Keratinocyte (primary cell): Measurements from ENCODE around the gene TMEM26. TPM values are rescaled to one million over a fixed set of nuclear protein-coding genes. Genes with fewer than 3 reads are reported as not detected.

Experiments used
- DNase-seq: peaks from one replicate; pipeline ENCODE4 v3.0.0-alpha.2; 2011; ENCODE audit warnings: low read depth, missing footprints, low spot score
- FAIRE-seq: peaks from 2 replicates; lab custom pipeline; 2011; peaks lifted over from hg19 to GRCh38; lab: Jason Lieb, UNC
- H2AFZ ChIP-seq: 2 replicates; pipeline ENCODE4 v1.6.0; 2012; ENCODE audit warnings: low read length, control low read depth, inconsistent platforms; ENCODE audit not compliant: control insufficient read depth
- H3K27ac ChIP-seq: 2 replicates; pipeline ENCODE4 v1.5.1; 2011; ENCODE audit warnings: low read length; ENCODE audit not compliant: control insufficient read depth, insufficient read depth
- H3K27me3 ChIP-seq: 3 replicates; pipeline ENCODE4 v1.6.0; 2011; ENCODE audit warnings: low read length; ENCODE audit not compliant: control insufficient read depth, insufficient read depth; ENCODE audit errors: extremely low read depth
- H3K36me3 ChIP-seq, 2 experiments: 2 replicates in 1 of 2; 3 replicates in 1 of 2; pipeline ENCODE4 v1.5.1; 2011; ENCODE audit warnings: low read length in 2 of 2, mild to moderate bottlenecking in 1 of 2; ENCODE audit not compliant: control insufficient read depth in 2 of 2, insufficient read depth in 2 of 2; ENCODE audit errors: extremely low read depth in 1 of 2
- H3K4me1 ChIP-seq: 3 replicates; pipeline ENCODE4 v1.5.1; 2011; ENCODE audit warnings: low read length; ENCODE audit not compliant: control insufficient read depth, insufficient read depth; ENCODE audit errors: extremely low read depth
- H3K4me2 ChIP-seq: 3 replicates; pipeline ENCODE4 v1.6.0; 2011; ENCODE audit warnings: low read depth, low read length; ENCODE audit not compliant: control insufficient read depth, insufficient read depth; ENCODE audit errors: extremely low read depth
- H3K4me3 ChIP-seq, 3 experiments: fragments of 200-600 bp in 1 of 3; sonication (generic) in 1 of 3; 2 replicates in 2 of 3; 3 replicates in 1 of 3; pipeline ENCODE4 v1.5.1; 2011 to 2016; ENCODE audit warnings: low read length in 3 of 3, mild to moderate bottlenecking in 3 of 3, control low read depth in 2 of 3, inconsistent platforms in 1 of 3, low read depth in 1 of 3, mixed read lengths in 1 of 3, mixed run types in 1 of 3, moderate library complexity in 1 of 3; ENCODE audit not compliant: control insufficient read depth in 2 of 3, insufficient read depth in 2 of 3; ENCODE audit errors: extremely low read depth in 1 of 3
- H3K79me2 ChIP-seq: 2 replicates; pipeline ENCODE4 v1.6.0; 2012; ENCODE audit warnings: low read length; ENCODE audit not compliant: control insufficient read depth, insufficient read depth
- H3K9ac ChIP-seq: 3 replicates; pipeline ENCODE4 v1.6.0; 2011; ENCODE audit warnings: low read length; ENCODE audit not compliant: control insufficient read depth, insufficient read depth; ENCODE audit errors: extremely low read depth
- H3K9me1 ChIP-seq: 3 replicates; pipeline ENCODE4 v1.6.0; 2011; ENCODE audit warnings: low read length; ENCODE audit not compliant: control insufficient read depth, insufficient read depth; ENCODE audit errors: extremely low read depth
- H3K9me3 ChIP-seq: 2 replicates; pipeline ENCODE4 v1.5.1; 2012; ENCODE audit warnings: low read depth, low read length; ENCODE audit not compliant: control insufficient read depth
- H4K20me1 ChIP-seq: 3 replicates; pipeline ENCODE4 v1.6.0; 2011; ENCODE audit warnings: low read length; ENCODE audit not compliant: control insufficient read depth, insufficient read depth; ENCODE audit errors: extremely low read depth
- EZH2 ChIP-seq: IDR thresholded peaks from one replicate; pipeline ENCODE4 v1.6.1; 2012; ENCODE audit warnings: inconsistent platforms, mild to moderate bottlenecking, low read length, moderate library complexity
- dilution Hi-C: fragments of 300-500 bp; cut with MboI; formaldehyde crosslinking; loops from one replicate; pipeline ENCODE4 v1.7.0; 2020; ENCODE audit warnings: low sequenced_read_pairs; ENCODE audit not compliant: extremely low pct_ligation_motif_present
- polyA plus RNA-seq, 5 experiments: library from polyadenylated mRNA; depleted of rRNA in 3 of 5; stranded (reverse) in 3 of 5; stranded (forward) in 1 of 5; unstranded in 1 of 5; fragments of >200 nt; gene quantifications; 1 replicate in 1 of 5; 2 replicates in 3 of 5; 3 replicates in 1 of 5; pipeline versions ENCODE4 v1.2.1 to v1.2.3, GENCODE V29; 2011 to 2012; ENCODE audit warnings: missing spikeins in 2 of 5, low read depth in 1 of 5, low replicate concordance in 1 of 5
- TF ChIP-seq, protein P1 (sequence below), 3 experiments: IDR thresholded peaks in 1 of 3; conservative IDR thresholded peaks in 1 of 3; optimal IDR thresholded peaks in 1 of 3; 2 replicates in 2 of 3; 3 replicates in 1 of 3; pipeline versions ENCODE3 to v1.5.1; 2011; ENCODE audit warnings: low read length in 3 of 3, mild to moderate bottlenecking in 3 of 3, moderate library complexity in 2 of 3, control low read depth in 1 of 3, inconsistent platforms in 1 of 3; ENCODE audit not compliant: insufficient read depth in 2 of 3; ENCODE audit errors: extremely low read depth in 1 of 3

TMEM26 gene
- polyA plus RNA-seq, 1 donor (not counting 4 experiments of a cell fraction or from before 2014, with no cell fraction given), result not detected

DNA sequence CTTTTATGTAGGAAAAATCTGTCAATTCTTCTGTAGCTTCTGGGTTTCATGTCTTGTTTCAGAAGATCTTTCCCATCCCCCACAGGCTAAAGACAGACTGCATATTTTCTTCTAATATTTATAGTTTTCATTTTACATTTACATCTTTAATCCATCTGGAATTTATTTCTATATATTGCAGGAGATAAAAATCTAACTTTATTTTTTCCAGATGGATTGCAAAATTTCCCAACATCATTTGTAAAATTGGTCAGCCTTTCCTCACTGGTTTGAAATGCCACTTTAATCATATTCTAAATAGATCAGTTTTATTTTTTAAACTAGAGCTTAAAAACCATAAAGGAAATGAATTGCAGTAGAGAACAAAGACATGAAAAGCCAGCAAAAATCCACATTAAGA, 46.9 kb downstream of the TMEM26 start:
- Histone ChIP-seq H2AFZ (no peak overlapping the region), H3K9me3 (no peaks in the 10 kb centered on the region), H3K27me3 (no peaks in the 10 kb centered on the region), H3K4me3 (no peak overlapping the region), H3K4me1 (no peaks in the 10 kb centered on the region), H3K27ac (no peak overlapping the region), H3K4me2 (no peak overlapping the region), H3K9me1 (no peaks in the 10 kb centered on the region), H3K79me2 (no peaks in the 10 kb centered on the region), H4K20me1 (no peaks in the 10 kb centered on the region), H3K36me3 (no peaks in the 10 kb centered on the region), H3K9ac (no peak overlapping the region)
- no peak for DNase-seq
- dilution Hi-C loops, result no loop called here
- no peak for TF ChIP-seq EZH2
- TF ChIP-seq, protein P1, sequence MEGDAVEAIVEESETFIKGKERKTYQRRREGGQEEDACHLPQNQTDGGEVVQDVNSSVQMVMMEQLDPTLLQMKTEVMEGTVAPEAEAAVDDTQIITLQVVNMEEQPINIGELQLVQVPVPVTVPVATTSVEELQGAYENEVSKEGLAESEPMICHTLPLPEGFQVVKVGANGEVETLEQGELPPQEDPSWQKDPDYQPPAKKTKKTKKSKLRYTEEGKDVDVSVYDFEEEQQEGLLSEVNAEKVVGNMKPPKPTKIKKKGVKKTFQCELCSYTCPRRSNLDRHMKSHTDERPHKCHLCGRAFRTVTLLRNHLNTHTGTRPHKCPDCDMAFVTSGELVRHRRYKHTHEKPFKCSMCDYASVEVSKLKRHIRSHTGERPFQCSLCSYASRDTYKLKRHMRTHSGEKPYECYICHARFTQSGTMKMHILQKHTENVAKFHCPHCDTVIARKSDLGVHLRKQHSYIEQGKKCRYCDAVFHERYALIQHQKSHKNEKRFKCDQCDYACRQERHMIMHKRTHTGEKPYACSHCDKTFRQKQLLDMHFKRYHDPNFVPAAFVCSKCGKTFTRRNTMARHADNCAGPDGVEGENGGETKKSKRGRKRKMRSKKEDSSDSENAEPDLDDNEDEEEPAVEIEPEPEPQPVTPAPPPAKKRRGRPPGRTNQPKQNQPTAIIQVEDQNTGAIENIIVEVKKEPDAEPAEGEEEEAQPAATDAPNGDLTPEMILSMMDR (optimal IDR thresholded peaks at IDR 0.05 in 1 of 3, IDR thresholded peaks at IDR 0.05 in 1 of 3, conservative IDR thresholded peaks at IDR 0.05 in 1 of 3; ENCODE audit: extremely low read depth in 1 of 3, insufficient read depth in 2 of 3, low read length in 3 of 3), result no peak
- no peak for FAIRE-seq

DNA sequence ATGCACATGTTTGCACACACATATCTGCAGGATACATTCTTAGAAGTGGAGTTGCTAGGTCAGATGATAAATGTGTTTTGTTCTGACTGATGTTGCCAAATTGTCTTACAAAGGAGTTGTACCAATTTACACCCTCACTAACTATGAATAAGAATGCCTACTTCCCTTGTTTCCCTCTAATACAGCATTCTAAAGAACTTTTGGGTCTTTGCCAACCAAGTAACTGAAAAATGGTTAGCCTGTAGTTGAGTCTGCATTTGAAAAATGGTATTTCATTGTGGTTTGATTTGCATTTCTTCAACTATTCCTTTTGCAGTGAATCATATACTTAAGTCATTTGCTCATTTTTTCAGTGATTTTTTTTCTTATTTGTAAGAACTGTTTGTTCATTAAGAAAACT, 48.4 kb downstream of the TMEM26 start:
- no peak overlapping the region for H3K4me3 ChIP-seq
- DNase-seq, result no peak
- no peaks in the 10 kb centered on the region for H3K27me3 ChIP-seq
- H3K9ac ChIP-seq, result no peak overlapping the region
- H4K20me1 ChIP-seq, result no peaks in the 10 kb centered on the region
- no peak for TF ChIP-seq EZH2
- TF ChIP-seq, protein P1 (optimal IDR thresholded peaks at IDR 0.05 in 1 of 3, IDR thresholded peaks at IDR 0.05 in 1 of 3, conservative IDR thresholded peaks at IDR 0.05 in 1 of 3; ENCODE audit: extremely low read depth in 1 of 3, insufficient read depth in 2 of 3, low read length in 3 of 3), result no peak
- H3K36me3 ChIP-seq, result no peaks in the 10 kb centered on the region
- H2AFZ ChIP-seq, result no peak overlapping the region
- H3K4me2 ChIP-seq, result no peak overlapping the region
- no peaks in the 10 kb centered on the region for H3K9me1 ChIP-seq
- H3K27ac ChIP-seq, result no peak overlapping the region
- no peaks in the 10 kb centered on the region for H3K79me2 ChIP-seq
- dilution Hi-C loops, result no loop called here
- H3K9me3 ChIP-seq, result no peaks in the 10 kb centered on the region
- H3K4me1 ChIP-seq, result no peaks in the 10 kb centered on the region
- no peak for FAIRE-seq
